Ovary (tissue), 9 donors: Measurements from ENCODE around the gene MOGAT3. TPM values are rescaled to one million over a fixed set of nuclear protein-coding genes. Genes with fewer than 3 reads are reported as not detected.
"Not testable (repeated sequence)": the region's sequence is repeated elsewhere in the genome, so short reads cannot be mapped to it uniquely, and the experiment has no call there.

Source experiments
- DNase-seq, 5 donors: peaks; one replicate each; pipeline ENCODE4 v3.0.0-alpha.2; 2019 to 2020
- H3K27ac ChIP-seq, 2 donors: fragments of 200-600 bp; one replicate each; pipeline versions ENCODE4 v1.5.1 to v1.8.0; 2019 to 2022
- H3K27me3 ChIP-seq: fragments of 200-600 bp; one replicate; pipeline ENCODE4 v1.8.0; 2022
- H3K36me3 ChIP-seq: fragments of 200-600 bp; sonication (generic); one replicate; pipeline ENCODE4 v1.5.1; 2019
- H3K4me1 ChIP-seq: one replicate; pipeline ENCODE4 v1.8.1; 2013; ENCODE audit warnings: mild to moderate bottlenecking, moderate library complexity; ENCODE audit not compliant: insufficient read depth
- H3K4me3 ChIP-seq: fragments of 200-600 bp; sonication (generic); one replicate; pipeline ENCODE4 v1.5.1; 2017
- H3K9me3 ChIP-seq, 2 donors: fragments of 200-600 bp in 1 of 2; sonication (generic) in 1 of 2; one replicate each; pipeline versions ENCODE4 v1.5.1 to v1.8.1; 2013 to 2019; ENCODE audit warnings: mild to moderate bottlenecking in 1 of 2, moderate library complexity in 1 of 2
- EP300 ChIP-seq: sonication (generic); formaldehyde crosslinking; IDR thresholded peaks from one replicate; pipeline ENCODE4 v1.6.1; 2017; ENCODE audit warnings: antibody characterized with exemption
- POLR2A ChIP-seq: fragments of 450-650 bp; IDR thresholded peaks from one replicate; pipeline ENCODE4 v1.6.1; 2017; ENCODE audit warnings: antibody characterized with exemption, mild to moderate bottlenecking, moderate library complexity
- WGBS, 3 donors: extraction: QIAGEN DNeasy Blood & Tissue Kit in 1 of 3; methylation state at CpG; one replicate each; pipeline versions ENCODE4 v1.1.5 to v1.1.7; 2013 to 2017; 5-methylcytosine and 5-hydroxymethylcytosine counted together
- intact Hi-C, 4 donors: fragments of 100-400 bp; cut with DNase I; formaldehyde crosslinking; loops; one replicate each; pipeline versions ENCODE4 v1.11.0 to v1.15.1; 2022 to 2023
- polyA plus RNA-seq, 2 donors: library from polyadenylated mRNA; stranded (reverse); fragments of 200-250 nt in 1 of 2; fragments of 350-450 nt in 1 of 2; fragmentation: Illumina TruSeq in 1 of 2; extraction: RNeasy Lipid Tissue Mini Kit (QIAGEN cat#74804) in 1 of 2; gene quantifications; one replicate each; pipeline ENCODE4 v1.2.3, GENCODE V29; 2013 to 2014
- total RNA-seq, 7 donors: library from RNA; depleted of rRNA in 2 of 7; stranded (reverse); fragments of >200 nt in 2 of 7; fragmentation: NEBNext Ultra II Directional in 3 of 7; extraction: Animal tissue kit (Norgen Biotek cat#: 25700) in 3 of 7; gene quantifications; one replicate each; pipeline versions ENCODE4 v1.1.0 to v1.2.4, GENCODE V29; 2016 to 2023
- TF ChIP-seq, protein P1 (sequence below), 3 donors: fragments of 450-650 bp in 2 of 3; fragments of 200-600 bp in 1 of 3; IDR thresholded peaks; one replicate each; pipeline versions ENCODE4 v1.5.1 to v1.8.0; 2016 to 2022; ENCODE audit warnings: antibody characterized with exemption in 3 of 3, mild to moderate bottlenecking in 1 of 3
- donor health status: DM: no; HTN: no; CAD: no; lungs with moderate emphysema.
- donor health status: DM: no; HTN: no; CAD: no.
- donor health status: Bipolar disorder and iron deficiency.
- donor health status: DM: yes; HTN: yes; CAD: no.
- donor health status: DM: no; HTN: no; CAD: no.
- donor health status: DM: yes; HTN: yes; CAD: no.

The MOGAT3 gene
- total and polyA plus RNA-seq, 9 donors, result 0.24 TPM; not detected in 8

- Histone ChIP-seq H3K36me3 (no peaks in the 10 kb centered on the region), H3K9me3 (no peaks in the 10 kb centered on the region)
- 81 to 90% (median 90%) methylated on average over 17 of the region's 17 CpGs for WGBS, 3 donors
Measured at GRCh38 chr7:101207459-101207858, 6.6 kb upstream of the MOGAT3 start.

GRCh38 chr7:101206665-101207042, 5.8 kb upstream of the MOGAT3 start:
- Histone ChIP-seq H3K27ac (no peak overlapping the region), H3K27me3 (peaks cover 4% of the 10 kb centered on the region), H3K4me3 (no peak overlapping the region), H3K9me3 (no peaks in the 10 kb centered on the region), H3K36me3 (no peaks in the 10 kb centered on the region), H3K4me1 (no peaks in the 10 kb centered on the region)
- TF ChIP-seq, protein P1, sequence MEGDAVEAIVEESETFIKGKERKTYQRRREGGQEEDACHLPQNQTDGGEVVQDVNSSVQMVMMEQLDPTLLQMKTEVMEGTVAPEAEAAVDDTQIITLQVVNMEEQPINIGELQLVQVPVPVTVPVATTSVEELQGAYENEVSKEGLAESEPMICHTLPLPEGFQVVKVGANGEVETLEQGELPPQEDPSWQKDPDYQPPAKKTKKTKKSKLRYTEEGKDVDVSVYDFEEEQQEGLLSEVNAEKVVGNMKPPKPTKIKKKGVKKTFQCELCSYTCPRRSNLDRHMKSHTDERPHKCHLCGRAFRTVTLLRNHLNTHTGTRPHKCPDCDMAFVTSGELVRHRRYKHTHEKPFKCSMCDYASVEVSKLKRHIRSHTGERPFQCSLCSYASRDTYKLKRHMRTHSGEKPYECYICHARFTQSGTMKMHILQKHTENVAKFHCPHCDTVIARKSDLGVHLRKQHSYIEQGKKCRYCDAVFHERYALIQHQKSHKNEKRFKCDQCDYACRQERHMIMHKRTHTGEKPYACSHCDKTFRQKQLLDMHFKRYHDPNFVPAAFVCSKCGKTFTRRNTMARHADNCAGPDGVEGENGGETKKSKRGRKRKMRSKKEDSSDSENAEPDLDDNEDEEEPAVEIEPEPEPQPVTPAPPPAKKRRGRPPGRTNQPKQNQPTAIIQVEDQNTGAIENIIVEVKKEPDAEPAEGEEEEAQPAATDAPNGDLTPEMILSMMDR (IDR thresholded peaks at IDR 0.05), result no peak
- TF ChIP-seq POLR2A (no peak), EP300 (no peak)
- 83 to 86% (median 84%) methylated on average over 19 of the region's 19 CpGs for WGBS, 3 donors
- intact Hi-C loops, result no loop called here
- no peak for DNase-seq

More at GRCh38 chr7:101207459-101207858, 6.6 kb upstream of the MOGAT3 start:
- no peak for DNase-seq
- TF ChIP-seq, protein P1 (IDR thresholded peaks at IDR 0.05), result no peak
- TF ChIP-seq EP300, result no peak
- no peak for TF ChIP-seq POLR2A
- Histone ChIP-seq H3K4me3 (no peak overlapping the region), H3K27ac (no peak overlapping the region), H3K4me1 (no peaks in the 10 kb centered on the region), H3K27me3 (no peaks in the 10 kb centered on the region)
- intact Hi-C loops, result no loop called here

- intact Hi-C loops, result no loop called here
- no peak for DNase-seq
- no peak overlapping the region for H3K27ac ChIP-seq
- H3K36me3 ChIP-seq, result no peaks in the 10 kb centered on the region
- peaks cover 4% of the 10 kb centered on the region for H3K27me3 ChIP-seq
- no peak overlapping the region for H3K4me3 ChIP-seq
- H3K9me3 ChIP-seq, result no peaks in the 10 kb centered on the region
- no peaks in the 10 kb centered on the region for H3K4me1 ChIP-seq
- WGBS, 3 donors, result 80 to 85% (median 82%) methylated on average over 32 of the region's 32 CpGs
- TF ChIP-seq, protein P1 (IDR thresholded peaks at IDR 0.05), result no peak
- TF ChIP-seq EP300 (no peak), POLR2A (no peak)
Measured at GRCh38 chr7:101205901-101206664, 5.2 kb upstream of the MOGAT3 start.

DNA sequence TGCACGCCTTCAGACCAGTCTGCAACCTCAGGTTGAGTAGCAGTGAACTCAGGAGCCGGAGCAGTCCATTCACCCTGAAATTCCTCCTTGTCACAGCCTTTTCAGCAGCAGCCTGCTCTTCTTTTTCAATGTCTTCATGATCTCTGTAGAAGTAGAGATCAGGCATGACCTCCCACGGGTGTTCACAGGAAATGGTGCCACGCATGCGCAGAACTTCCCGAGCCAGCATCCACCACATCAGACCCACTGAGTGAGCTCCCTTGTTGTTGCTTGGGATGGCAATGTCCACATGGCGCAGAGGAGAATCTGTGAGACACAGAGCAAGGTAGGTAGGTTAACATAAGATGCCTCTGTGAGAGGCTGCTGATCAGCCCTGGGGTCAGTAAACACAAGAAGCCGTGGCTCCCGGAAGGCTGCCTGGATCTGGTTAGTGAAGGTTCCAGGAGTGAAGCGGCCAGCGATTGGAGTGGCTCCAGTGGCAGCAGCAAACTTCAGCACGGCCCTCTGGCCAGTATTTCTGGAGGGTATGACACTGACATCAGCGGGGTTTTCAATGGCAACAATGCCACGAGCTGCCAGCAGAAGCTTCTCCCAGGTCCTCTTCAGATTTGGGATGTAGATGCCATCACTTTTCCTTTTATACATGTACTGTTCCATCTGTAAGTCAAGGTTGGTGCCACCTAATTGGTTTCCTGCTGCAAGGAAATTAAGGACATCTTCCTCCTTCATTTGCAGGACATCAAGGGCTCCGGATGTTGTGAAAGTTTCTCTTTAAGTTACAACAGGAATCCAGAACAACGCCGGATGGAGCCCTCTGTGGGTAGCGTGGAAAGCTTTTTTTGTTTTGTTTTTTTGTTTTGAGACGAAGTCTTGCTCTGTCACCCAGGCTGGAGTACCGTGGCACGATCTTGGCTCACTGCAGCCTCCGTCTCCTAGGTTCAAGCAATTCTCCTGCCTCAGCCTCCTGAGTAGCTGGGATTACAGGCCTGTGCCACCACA, 3.2 kb upstream of the MOGAT3 start:
- 56 to 71% (median 62%) methylated on average over 22 of the region's 22 CpGs for WGBS, 3 donors
- not testable (repeated sequence) for H3K4me3 ChIP-seq, H3K27ac ChIP-seq, H3K27me3 ChIP-seq, DNase-seq, H3K9me3 ChIP-seq, H3K4me1 ChIP-seq, H3K36me3 ChIP-seq
- intact Hi-C loops, result loop anchor here in 1 of 4 donors (1.0 kb wide), 1 partner anchor 20 kb away; no protein-coding TSS in a partner anchor
